ENCODE measurements around the gene AMPD3.

Gene AMPD3

GRCh38 chr11:10529279-10529678 is 74.2 kb downstream of the AMPD3 start:
- Histone ChIP-seq H3K36me3 (ENCODE audit: control insufficient read depth, insufficient read depth, low read length) (peaks cover 41% of the 10 kb centered on the region), H3K27ac (ENCODE audit: insufficient read depth, low read length, poor library complexity, severe bottlenecking) (no peak overlapping the region), H3K27me3 (replicated peaks; ENCODE audit: control insufficient read depth, insufficient read depth, low read length, poor library complexity, severe bottlenecking) (no peaks in the 10 kb centered on the region), H3K9me3 (ENCODE audit: control insufficient read depth, low read length) (no peaks in the 10 kb centered on the region), H3K4me3 (ENCODE audit: insufficient read depth, low read depth, low read length, poor library complexity, severe bottlenecking) (no peak overlapping the region), H3K4me1 (ENCODE audit: control insufficient read depth, insufficient read depth, low read length, poor library complexity, severe bottlenecking) (no peaks in the 10 kb centered on the region)
- no peak for DNase-seq

- no peak overlapping the region for H3K4me3 ChIP-seq (ENCODE audit: insufficient read depth, low read depth, low read length, poor library complexity, severe bottlenecking)
- no peak for DNase-seq
- no peak overlapping the region for H3K27ac ChIP-seq (ENCODE audit: insufficient read depth, low read length, poor library complexity, severe bottlenecking)
- no peaks in the 10 kb centered on the region for H3K27me3 ChIP-seq (replicated peaks; ENCODE audit: control insufficient read depth, insufficient read depth, low read length, poor library complexity, severe bottlenecking)
- H3K9me3 ChIP-seq (ENCODE audit: control insufficient read depth, low read length) = no peaks in the 10 kb centered on the region
- peaks cover 28% of the 10 kb centered on the region for H3K36me3 ChIP-seq (ENCODE audit: control insufficient read depth, insufficient read depth, low read length)
- H3K4me1 ChIP-seq (ENCODE audit: control insufficient read depth, insufficient read depth, low read length, poor library complexity, severe bottlenecking) = no peaks in the 10 kb centered on the region
Observed at GRCh38 chr11:10532526-10532925, 77.5 kb downstream of the AMPD3 start.

- no peaks in the 10 kb centered on the region for H3K9me3 ChIP-seq (ENCODE audit: control insufficient read depth, low read length)
- DNase-seq = no peak
- H3K27ac ChIP-seq (ENCODE audit: insufficient read depth, low read length, poor library complexity, severe bottlenecking) = no peak overlapping the region
- H3K36me3 ChIP-seq (ENCODE audit: control insufficient read depth, insufficient read depth, low read length) = peaks cover 24% of the 10 kb centered on the region
- H3K4me1 ChIP-seq (ENCODE audit: control insufficient read depth, insufficient read depth, low read length, poor library complexity, severe bottlenecking) = no peaks in the 10 kb centered on the region
- no peak overlapping the region for H3K4me3 ChIP-seq (ENCODE audit: insufficient read depth, low read depth, low read length, poor library complexity, severe bottlenecking)
- H3K27me3 ChIP-seq (replicated peaks; ENCODE audit: control insufficient read depth, insufficient read depth, low read length, poor library complexity, severe bottlenecking) = no peaks in the 10 kb centered on the region
Observed at GRCh38 chr11:10533323-10533722, 78.3 kb downstream of the AMPD3 start.

GRCh38 chr11:10534316-10534715 is 79.3 kb downstream of the AMPD3 start:
- Histone ChIP-seq H3K27me3 (replicated peaks; ENCODE audit: control insufficient read depth, insufficient read depth, low read length, poor library complexity, severe bottlenecking) (no peaks in the 10 kb centered on the region), H3K4me1 (ENCODE audit: control insufficient read depth, insufficient read depth, low read length, poor library complexity, severe bottlenecking) (no peaks in the 10 kb centered on the region), H3K27ac (ENCODE audit: insufficient read depth, low read length, poor library complexity, severe bottlenecking) (no peak overlapping the region), H3K4me3 (ENCODE audit: insufficient read depth, low read depth, low read length, poor library complexity, severe bottlenecking) (no peak overlapping the region), H3K36me3 (ENCODE audit: control insufficient read depth, insufficient read depth, low read length) (peaks cover 14% of the 10 kb centered on the region), H3K9me3 (ENCODE audit: control insufficient read depth, low read length) (no peaks in the 10 kb centered on the region)
- DNase-seq = no peak

GRCh38 chr11:10537600-10537999 is 82.5 kb downstream of the AMPD3 start:
- no peaks in the 10 kb centered on the region for H3K27me3 ChIP-seq (replicated peaks; ENCODE audit: control insufficient read depth, insufficient read depth, low read length, poor library complexity, severe bottlenecking)
- no peak overlapping the region for H3K4me3 ChIP-seq (ENCODE audit: insufficient read depth, low read depth, low read length, poor library complexity, severe bottlenecking)
- DNase-seq = no peak
- H3K9me3 ChIP-seq (ENCODE audit: control insufficient read depth, low read length) = no peaks in the 10 kb centered on the region
- no peak overlapping the region for H3K27ac ChIP-seq (ENCODE audit: insufficient read depth, low read length, poor library complexity, severe bottlenecking)
- no peaks in the 10 kb centered on the region for H3K36me3 ChIP-seq (ENCODE audit: control insufficient read depth, insufficient read depth, low read length)
- peaks cover 4% of the 10 kb centered on the region for H3K4me1 ChIP-seq (ENCODE audit: control insufficient read depth, insufficient read depth, low read length, poor library complexity, severe bottlenecking)

GRCh38 chr11:10538924-10539323 is 83.9 kb downstream of the AMPD3 start:
- H3K36me3 ChIP-seq (ENCODE audit: control insufficient read depth, insufficient read depth, low read length) = no peaks in the 10 kb centered on the region
- H3K9me3 ChIP-seq (ENCODE audit: control insufficient read depth, low read length) = no peaks in the 10 kb centered on the region
- no peaks in the 10 kb centered on the region for H3K27me3 ChIP-seq (replicated peaks; ENCODE audit: control insufficient read depth, insufficient read depth, low read length, poor library complexity, severe bottlenecking)
- no peak overlapping the region for H3K4me3 ChIP-seq (ENCODE audit: insufficient read depth, low read depth, low read length, poor library complexity, severe bottlenecking)
- no peak for DNase-seq
- H3K27ac ChIP-seq (ENCODE audit: insufficient read depth, low read length, poor library complexity, severe bottlenecking) = no peak overlapping the region
- peaks cover 4% of the 10 kb centered on the region for H3K4me1 ChIP-seq (ENCODE audit: control insufficient read depth, insufficient read depth, low read length, poor library complexity, severe bottlenecking)

GRCh38 chr11:10539339-10539738 is 84.3 kb downstream of the AMPD3 start:
- H3K4me3 ChIP-seq (ENCODE audit: insufficient read depth, low read depth, low read length, poor library complexity, severe bottlenecking) = no peak overlapping the region
- DNase-seq = no peak

GRCh38 chr11:10540546-10540914 is 85.5 kb downstream of the AMPD3 start:
- H3K9me3 ChIP-seq (ENCODE audit: control insufficient read depth, low read length) = no peaks in the 10 kb centered on the region
- H3K27me3 ChIP-seq (replicated peaks; ENCODE audit: control insufficient read depth, insufficient read depth, low read length, poor library complexity, severe bottlenecking) = no peaks in the 10 kb centered on the region
- peak overlapping the region; percentile 72 for H3K27ac ChIP-seq (ENCODE audit: insufficient read depth, low read length, poor library complexity, severe bottlenecking)
- peak overlapping the region; percentile 85 for H3K4me3 ChIP-seq (ENCODE audit: insufficient read depth, low read depth, low read length, poor library complexity, severe bottlenecking)
- no peak for DNase-seq
- no peaks in the 10 kb centered on the region for H3K36me3 ChIP-seq (ENCODE audit: control insufficient read depth, insufficient read depth, low read length)
- H3K4me1 ChIP-seq (ENCODE audit: control insufficient read depth, insufficient read depth, low read length, poor library complexity, severe bottlenecking) = peaks cover 4% of the 10 kb centered on the region

More at GRCh38 chr11:10539339-10539738, 84.3 kb downstream of the AMPD3 start:
- no peaks in the 10 kb centered on the region for H3K27me3 ChIP-seq (replicated peaks; ENCODE audit: control insufficient read depth, insufficient read depth, low read length, poor library complexity, severe bottlenecking)
- no peak overlapping the region for H3K27ac ChIP-seq (ENCODE audit: insufficient read depth, low read length, poor library complexity, severe bottlenecking)
- no peaks in the 10 kb centered on the region for H3K36me3 ChIP-seq (ENCODE audit: control insufficient read depth, insufficient read depth, low read length)
- peaks cover 4% of the 10 kb centered on the region for H3K4me1 ChIP-seq (ENCODE audit: control insufficient read depth, insufficient read depth, low read length, poor library complexity, severe bottlenecking)
- no peaks in the 10 kb centered on the region for H3K9me3 ChIP-seq (ENCODE audit: control insufficient read depth, low read length)

GRCh38 chr11:10540915-10541560 is 86.0 kb downstream of the AMPD3 start, which contains the start of gene RNF141:
Gene RNF141 (minus strand): TSS chr11:10541187. CDS start chr11:10534158, 7,029 bp downstream.
- Histone ChIP-seq H3K9me3 (ENCODE audit: control insufficient read depth, low read length) (no peaks in the 10 kb centered on the region), H3K4me1 (ENCODE audit: control insufficient read depth, insufficient read depth, low read length, poor library complexity, severe bottlenecking) (peaks cover 4% of the 10 kb centered on the region), H3K4me3 (ENCODE audit: insufficient read depth, low read depth, low read length, poor library complexity, severe bottlenecking) (peak within 1 kb of the TSS; percentile 85), H3K27me3 (replicated peaks; ENCODE audit: control insufficient read depth, insufficient read depth, low read length, poor library complexity, severe bottlenecking) (no peaks in the 10 kb centered on the region), H3K36me3 (ENCODE audit: control insufficient read depth, insufficient read depth, low read length) (no peaks in the 10 kb centered on the region), H3K27ac (ENCODE audit: insufficient read depth, low read length, poor library complexity, severe bottlenecking) (peak within 1 kb of the TSS; percentile 72)
- DNase-seq = peak; percentile 83 to 88 (median 84)

- Histone ChIP-seq H3K27ac (ENCODE audit: insufficient read depth, low read length, poor library complexity, severe bottlenecking) (peak overlapping the region; percentile 72), H3K9me3 (ENCODE audit: control insufficient read depth, low read length) (no peaks in the 10 kb centered on the region), H3K27me3 (replicated peaks; ENCODE audit: control insufficient read depth, insufficient read depth, low read length, poor library complexity, severe bottlenecking) (no peaks in the 10 kb centered on the region), H3K4me3 (ENCODE audit: insufficient read depth, low read depth, low read length, poor library complexity, severe bottlenecking) (peak overlapping the region; percentile 85), H3K36me3 (ENCODE audit: control insufficient read depth, insufficient read depth, low read length) (no peaks in the 10 kb centered on the region), H3K4me1 (ENCODE audit: control insufficient read depth, insufficient read depth, low read length, poor library complexity, severe bottlenecking) (peaks cover 4% of the 10 kb centered on the region)
- DNase-seq = no peak
Observed at GRCh38 chr11:10541561-10541930, 86.5 kb downstream of the AMPD3 start.

Measured in effector memory CD4-positive, alpha-beta T cell (primary cell).